GM12878 (cell line): ENCODE measurements around the gene RALGPS1.

Experiments
- CBX5 ChIP-seq: sonication (generic); IDR thresholded peaks from 2 replicates; pipeline ENCODE4 v1.6.1; 2016; ENCODE audit warnings: low read depth, moderate library complexity, mild to moderate bottlenecking, inconsistent platforms
- CTCF ChIP-seq, 3 experiments: IDR thresholded peaks in 2 of 3; conservative IDR thresholded peaks in 1 of 3; 2 replicates each; pipeline ENCODE4 v1.5.1; 2011; ENCODE audit warnings: low read depth in 3 of 3, low read length in 3 of 3, mild to moderate bottlenecking in 3 of 3, control low read depth in 2 of 3, moderate library complexity in 2 of 3, inconsistent platforms in 1 of 3, mixed read lengths in 1 of 3; ENCODE audit not compliant: control insufficient read depth in 2 of 3, insufficient read depth in 1 of 3; ENCODE audit errors: extremely low read depth in 1 of 3
- YY1 ChIP-seq: IDR thresholded peaks from 2 replicates; pipeline ENCODE4 v1.6.1; 2011; ENCODE audit warnings: low read depth, mild to moderate bottlenecking, low read length

GRCh38 chr9:127133739-127134167 is 219.2 kb downstream of the RALGPS1 start:
- TF ChIP-seq YY1 (no peak), CTCF (IDR thresholded peaks at IDR 0.05 in 2 of 3, conservative IDR thresholded peaks at IDR 0.05 in 1 of 3; ENCODE audit: control insufficient read depth in 2 of 3, extremely low read depth in 1 of 3, insufficient read depth in 1 of 3, low read depth in 3 of 3, low read length in 3 of 3) (no peak), CBX5 (no peak)
